Kidney epithelial cell (primary cell): ENCODE data around the gene NCOA1. TPM values are rescaled to one million over a fixed set of nuclear protein-coding genes. Genes with fewer than 3 reads are reported as not detected.

Experiments
- DNase-seq: peaks from one replicate; pipeline ENCODE4 v3.0.0-alpha.2; 2010; ENCODE audit warnings: low read depth
- H3K27me3 ChIP-seq: 2 replicates; pipeline ENCODE4 v1.6.0; 2011; ENCODE audit warnings: low read length; ENCODE audit not compliant: control insufficient read depth, insufficient read depth
- H3K36me3 ChIP-seq: 2 replicates; pipeline ENCODE4 v1.5.1; 2011; ENCODE audit warnings: low read length; ENCODE audit not compliant: control insufficient read depth, insufficient read depth
- H3K4me3 ChIP-seq: 2 replicates; pipeline ENCODE4 v1.5.1; 2011; ENCODE audit warnings: low read depth, mild to moderate bottlenecking, control low read depth, low read length
- CTCF ChIP-seq: IDR thresholded peaks from 2 replicates; pipeline ENCODE4 v1.5.1; 2011; ENCODE audit warnings: mild to moderate bottlenecking, moderate library complexity, low read length, control low read depth, inconsistent platforms; ENCODE audit not compliant: insufficient read depth, poor library complexity, severe bottlenecking
- total RNA-seq: library from RNA; depleted of rRNA; stranded (reverse); fragments of >200 nt; gene quantifications from 2 replicates; pipeline ENCODE4 v1.2.3, GENCODE V29; 2015

The NCOA1 gene
- 13.1 and 13.3 TPM in 2 replicates for total RNA-seq

GRCh38 chr2:24490690-24491541 is at the start of gene NCOA1:
TSS of gene NCOA1 (plus strand) at chr2:24491254. CDS start at chr2:24658678, 167,424 bp downstream.
- DNase-seq, result peak; percentile 35
- no peaks in the 10 kb centered on the region for H3K36me3 ChIP-seq
- TF ChIP-seq CTCF, result peak; percentile 24
- H3K4me3 ChIP-seq, result peak within 1 kb of the TSS; percentile 90
- H3K27me3 ChIP-seq, result no peaks in the 10 kb centered on the region

GRCh38 chr2:24448797-24449196 is 42.3 kb upstream of the NCOA1 start:
- DNase-seq, result no peak
- Histone ChIP-seq H3K27me3 (no peaks in the 10 kb centered on the region), H3K36me3 (no peaks in the 10 kb centered on the region), H3K4me3 (no peak overlapping the region)
- TF ChIP-seq CTCF, result no peak

GRCh38 chr2:24449344-24449743 is 41.7 kb upstream of the NCOA1 start:
- DNase-seq, result no peak
- no peak for TF ChIP-seq CTCF
- no peak overlapping the region for H3K4me3 ChIP-seq
- H3K36me3 ChIP-seq, result no peaks in the 10 kb centered on the region
- no peaks in the 10 kb centered on the region for H3K27me3 ChIP-seq

- TF ChIP-seq CTCF, result no peak
- Histone ChIP-seq H3K36me3 (no peaks in the 10 kb centered on the region), H3K4me3 (no peak overlapping the region), H3K27me3 (no peaks in the 10 kb centered on the region)
- no peak for DNase-seq
These were observed 39.1 kb upstream of the NCOA1 start for GRCh38 chr2:24451805-24452501.

- no peaks in the 10 kb centered on the region for H3K36me3 ChIP-seq
- H3K27me3 ChIP-seq, result no peaks in the 10 kb centered on the region
- no peak for TF ChIP-seq CTCF
- no peak for DNase-seq
- no peak overlapping the region for H3K4me3 ChIP-seq
These were observed 38.6 kb upstream of the NCOA1 start for GRCh38 chr2:24452502-24452885.
